Activated T-helper 1 cell treated with anti-CD3 and anti-CD28 coated beads, Interleukin-12 subunit alpha, Interleukin-12 subunit beta, Interleukin-2, Interleukin-4 antibody, amounts not matched to agents 30 ng/mL and 10 ng/mL and 1 ng/mL, durations not matched to agents 14 hours and 24 hours and 36 hours (primary cell): Measurements from ENCODE around the gene DUSP15. TPM values are rescaled to one million over a fixed set of nuclear protein-coding genes. Genes with fewer than 3 reads are reported as not detected.

Source experiments
- DNase-seq: peaks from one replicate; pipeline ENCODE4 v3.0.0; 2021; ENCODE audit warnings: low spot score
- H3K27ac Mint-ChIP-seq: one replicate; pipeline ENCODE4 v1.8.0; 2021; ENCODE audit warnings: mild to moderate bottlenecking, mixed read lengths
- H3K27me3 Mint-ChIP-seq: one replicate; pipeline ENCODE4 v1.8.0; 2022; ENCODE audit warnings: mild to moderate bottlenecking, moderate library complexity, mixed read lengths; ENCODE audit not compliant: insufficient read depth
- H3K36me3 Mint-ChIP-seq: one replicate; pipeline ENCODE4 v1.8.0; 2021; ENCODE audit warnings: low read depth, mixed read lengths
- H3K4me1 Mint-ChIP-seq: one replicate; pipeline ENCODE4 v1.8.0; 2021; ENCODE audit warnings: low read depth, mixed read lengths
- H3K4me3 Mint-ChIP-seq: one replicate; pipeline ENCODE4 v1.8.0; 2021; ENCODE audit warnings: mild to moderate bottlenecking, moderate library complexity, mixed read lengths
- H3K9me3 Mint-ChIP-seq: one replicate; pipeline ENCODE4 v1.8.0; 2021; ENCODE audit warnings: mixed read lengths
- intact Hi-C: fragments of 100-400 bp; cut with micrococcal nuclease; formaldehyde crosslinking; loops from one replicate; pipeline ENCODE4 v1.15.1; 2024
- total RNA-seq: library from RNA; stranded (reverse); gene quantifications from 2 replicates; pipeline ENCODE4 v1.2.3, GENCODE V29; 2022

Gene DUSP15
- total RNA-seq, 1 donor from 2014 or later, result not detected

DNA sequence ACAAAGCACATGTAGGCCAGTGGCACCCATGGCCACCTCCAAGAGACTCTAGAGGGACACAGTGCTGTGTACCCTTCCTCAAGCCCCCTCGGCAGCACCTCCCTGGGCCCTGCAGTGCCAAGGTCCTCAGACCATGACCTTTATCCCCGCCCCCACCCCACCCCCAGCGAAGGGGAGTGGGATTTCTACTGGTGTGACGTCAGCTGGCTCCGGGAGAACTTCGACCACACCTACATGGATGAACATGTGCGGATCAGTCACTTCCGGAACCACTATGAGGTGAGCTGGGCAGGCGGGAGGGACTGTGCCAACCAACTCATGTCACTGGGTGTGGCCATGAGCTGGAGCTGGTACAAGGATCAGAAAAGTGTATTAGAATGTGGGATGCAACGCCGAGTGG, 38.1 kb upstream of the DUSP15 start:
- Mint-ChIP-seq H3K27ac (no peak overlapping the region), H3K4me3 (no peak overlapping the region), H3K36me3 (no peaks in the 10 kb centered on the region), H3K4me1 (no peaks in the 10 kb centered on the region), H3K27me3 (peaks cover 4% of the 10 kb centered on the region), H3K9me3 (no peaks in the 10 kb centered on the region)
- intact Hi-C loops, result no loop called here
- DNase-seq, result no peak

DNA sequence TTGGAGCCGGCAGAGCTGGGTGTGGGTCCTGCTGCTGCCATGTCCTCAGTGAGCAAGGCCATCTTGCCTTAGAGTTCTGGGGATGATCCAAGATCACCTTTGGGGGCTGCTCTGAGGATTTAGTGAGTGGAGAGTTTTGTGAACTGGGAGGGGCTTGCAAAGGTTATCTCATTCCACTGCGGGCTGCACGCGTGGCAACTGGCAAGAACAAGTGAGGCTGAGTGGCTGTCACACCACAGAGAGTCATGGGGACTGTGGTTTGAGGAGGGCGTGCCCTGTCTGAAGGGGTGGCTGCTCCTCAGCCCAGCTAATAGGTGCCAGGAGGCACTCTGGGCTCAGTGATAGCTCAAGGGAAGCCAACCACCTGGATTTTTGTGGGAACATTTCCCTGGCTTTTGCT, 37.7 kb upstream of the DUSP15 start:
- Mint-ChIP-seq H3K4me1 (no peaks in the 10 kb centered on the region), H3K27me3 (peaks cover 6% of the 10 kb centered on the region)

DNA sequence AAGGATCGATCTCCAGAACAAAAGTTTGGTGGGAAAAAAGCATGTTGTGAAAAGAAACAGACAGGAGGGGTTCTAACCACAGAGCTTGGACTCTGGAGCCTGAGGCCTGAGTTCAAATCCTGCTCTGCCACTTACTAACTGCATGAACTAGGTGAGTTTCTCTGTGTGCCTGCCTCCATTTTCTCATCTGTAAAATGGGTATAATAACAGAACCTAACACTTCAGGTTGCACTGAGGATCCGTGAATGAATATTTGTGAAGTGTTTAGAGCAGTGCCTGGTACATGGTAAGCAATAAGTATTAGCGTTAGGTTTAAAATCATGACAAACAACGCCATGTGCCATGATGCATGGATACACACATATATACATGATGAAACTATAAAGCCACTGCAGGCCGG, 36.7 kb upstream of the DUSP15 start:
- no peak for DNase-seq
- Mint-ChIP-seq H3K27ac (no peak overlapping the region), H3K9me3 (no peaks in the 10 kb centered on the region), H3K4me1 (no peaks in the 10 kb centered on the region), H3K36me3 (no peaks in the 10 kb centered on the region), H3K27me3 (peaks cover 6% of the 10 kb centered on the region), H3K4me3 (no peak overlapping the region)
- intact Hi-C loops, result no loop called here

More for the DNA sequence above, 37.7 kb upstream of the DUSP15 start:
- Mint-ChIP-seq H3K4me3 (no peak overlapping the region), H3K9me3 (no peaks in the 10 kb centered on the region), H3K27ac (no peak overlapping the region), H3K36me3 (no peaks in the 10 kb centered on the region)
- intact Hi-C loops, result no loop called here
- DNase-seq, result no peak

DNA sequence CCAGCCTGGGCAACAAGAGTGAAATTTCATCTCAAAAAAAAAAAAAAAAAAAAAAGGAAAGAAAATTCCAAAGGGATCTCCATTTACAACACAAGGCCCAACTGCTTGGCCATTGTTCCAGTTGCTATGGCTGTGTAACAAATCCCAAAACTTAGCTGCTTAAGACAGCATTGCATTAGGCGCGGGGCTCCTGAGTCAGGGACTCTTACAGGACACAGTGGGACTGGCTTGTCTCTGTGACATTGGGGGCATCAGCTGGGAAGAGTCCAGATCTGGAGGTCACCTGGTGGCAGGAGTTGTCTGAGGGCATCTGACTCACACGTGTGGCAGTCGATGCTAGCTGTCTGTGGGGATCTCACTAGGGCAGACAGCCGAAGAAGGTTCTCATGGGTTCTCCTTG, 35.7 kb upstream of the DUSP15 start:
- Mint-ChIP-seq H3K27ac (no peak overlapping the region), H3K36me3 (no peaks in the 10 kb centered on the region), H3K4me3 (no peak overlapping the region), H3K9me3 (no peaks in the 10 kb centered on the region), H3K4me1 (no peaks in the 10 kb centered on the region), H3K27me3 (peaks cover 6% of the 10 kb centered on the region)
- intact Hi-C loops, result no loop called here
- no peak for DNase-seq

DNA sequence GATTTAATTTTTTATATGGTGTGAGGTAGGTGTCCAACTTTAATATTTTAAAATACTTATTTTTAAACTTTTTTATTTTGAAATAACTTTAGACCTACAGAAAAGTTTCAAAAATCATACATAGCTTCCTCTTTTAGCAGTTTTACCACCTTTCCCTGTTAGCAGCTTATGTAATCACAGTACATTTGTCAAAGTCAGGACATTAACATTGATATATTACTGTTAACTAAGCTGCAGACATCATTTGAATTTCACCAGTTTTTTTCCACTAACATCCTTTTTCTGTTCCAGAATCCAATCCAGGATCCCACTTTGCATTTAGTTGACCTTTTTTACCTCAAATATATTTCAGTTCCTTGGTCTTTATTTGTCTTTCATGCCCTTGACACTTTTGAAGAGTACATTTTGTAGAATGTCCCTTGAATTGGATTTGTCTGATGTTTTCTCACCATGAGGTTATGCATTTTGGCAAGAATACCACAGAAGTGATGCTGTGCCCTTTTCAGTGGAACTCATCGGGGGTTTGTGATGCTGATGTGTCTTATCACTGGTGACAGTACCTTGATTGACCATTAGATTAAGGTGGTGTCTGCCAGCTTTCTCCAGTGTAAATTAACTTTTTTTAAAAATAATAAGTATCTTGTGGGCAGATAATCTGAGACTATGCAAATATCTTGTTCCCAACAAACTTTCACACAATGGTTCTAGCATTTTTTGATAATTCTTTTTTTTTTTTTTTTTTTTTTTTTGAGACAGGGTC, 33.5 kb upstream of the DUSP15 start:
- no peaks in the 10 kb centered on the region for H3K36me3 Mint-ChIP-seq
- no peak for DNase-seq
- no peak overlapping the region for H3K27ac Mint-ChIP-seq
- intact Hi-C loops, result no loop called here
- no peak overlapping the region for H3K4me3 Mint-ChIP-seq
- no peaks in the 10 kb centered on the region for H3K4me1 Mint-ChIP-seq
- no peaks in the 10 kb centered on the region for H3K9me3 Mint-ChIP-seq
- H3K27me3 Mint-ChIP-seq, result peaks cover 14% of the 10 kb centered on the region

DNA sequence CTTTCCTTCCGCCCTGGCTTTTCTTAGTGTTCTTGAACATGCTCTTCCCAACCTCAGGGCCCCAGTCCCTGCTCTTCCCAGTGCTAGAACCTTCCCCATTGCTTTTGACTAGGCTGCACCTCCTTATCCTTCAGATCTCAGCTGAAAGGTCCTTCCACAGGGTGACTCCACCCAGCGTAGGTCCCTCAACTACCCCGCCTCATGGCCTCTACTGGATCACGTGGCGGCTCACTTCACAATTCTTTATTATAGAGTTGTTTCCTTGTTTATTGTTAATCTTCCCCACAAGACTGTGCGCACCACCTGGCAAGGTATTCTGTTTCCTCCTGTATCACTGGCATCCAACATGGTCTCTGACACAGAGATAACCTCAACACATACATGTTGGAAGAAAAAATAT, 31.3 kb upstream of the DUSP15 start:
- no peaks in the 10 kb centered on the region for H3K36me3 Mint-ChIP-seq
- H3K4me3 Mint-ChIP-seq, result no peak overlapping the region
- peaks cover 14% of the 10 kb centered on the region for H3K27me3 Mint-ChIP-seq
- H3K9me3 Mint-ChIP-seq, result no peaks in the 10 kb centered on the region
- no peak for DNase-seq
- no peak overlapping the region for H3K27ac Mint-ChIP-seq
- H3K4me1 Mint-ChIP-seq, result no peaks in the 10 kb centered on the region
- intact Hi-C loops, result no loop called here

DNA sequence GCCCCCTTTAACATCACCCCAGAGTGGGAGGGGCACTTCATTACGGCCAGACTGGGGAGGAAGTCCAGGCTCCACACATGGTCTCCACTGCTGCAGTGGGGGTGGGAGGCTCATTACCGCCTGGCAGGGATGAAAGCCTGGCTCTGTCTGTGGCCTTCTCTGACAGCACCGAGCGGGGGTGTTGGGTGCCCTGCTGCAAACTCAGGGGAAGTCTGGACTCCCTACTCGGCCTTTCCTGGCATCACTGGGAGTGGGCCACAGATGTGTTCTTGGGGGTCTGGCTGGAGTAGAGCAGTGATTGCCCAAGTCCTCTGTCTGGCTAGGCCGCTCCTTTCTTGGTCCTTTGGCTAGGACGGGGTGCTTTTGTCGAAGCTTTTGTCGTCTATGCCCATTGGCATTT, 27.2 kb upstream of the DUSP15 start:
- Mint-ChIP-seq H3K27ac (no peak overlapping the region), H3K4me3 (no peak overlapping the region)
- no peak for DNase-seq

DNA sequence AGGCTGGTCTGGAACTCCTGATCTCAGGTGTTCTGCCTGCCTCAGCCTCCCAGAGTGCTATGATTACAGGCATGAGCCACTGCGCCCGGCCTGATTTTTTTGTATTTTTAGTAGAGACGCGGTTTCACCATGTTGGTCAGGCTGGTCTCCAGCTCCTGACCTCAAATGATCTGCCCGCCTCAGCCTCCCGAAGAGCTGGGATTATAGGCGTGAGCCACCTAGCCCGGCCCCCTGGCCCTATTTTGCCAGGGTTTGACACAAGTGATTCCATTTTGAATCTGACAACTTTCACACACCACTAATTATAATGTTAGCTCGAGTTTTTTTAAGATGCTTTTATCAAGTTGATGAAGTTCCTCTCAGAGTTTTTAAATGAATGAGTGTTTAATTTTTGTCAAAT, 25.7 kb upstream of the DUSP15 start:
- no peaks in the 10 kb centered on the region for H3K9me3 Mint-ChIP-seq

More for the DNA sequence above, 27.2 kb upstream of the DUSP15 start:
- no peaks in the 10 kb centered on the region for H3K4me1 Mint-ChIP-seq
- peaks cover 8% of the 10 kb centered on the region for H3K27me3 Mint-ChIP-seq
- H3K36me3 Mint-ChIP-seq, result no peaks in the 10 kb centered on the region
- no peaks in the 10 kb centered on the region for H3K9me3 Mint-ChIP-seq
- intact Hi-C loops, result no loop called here

DNA sequence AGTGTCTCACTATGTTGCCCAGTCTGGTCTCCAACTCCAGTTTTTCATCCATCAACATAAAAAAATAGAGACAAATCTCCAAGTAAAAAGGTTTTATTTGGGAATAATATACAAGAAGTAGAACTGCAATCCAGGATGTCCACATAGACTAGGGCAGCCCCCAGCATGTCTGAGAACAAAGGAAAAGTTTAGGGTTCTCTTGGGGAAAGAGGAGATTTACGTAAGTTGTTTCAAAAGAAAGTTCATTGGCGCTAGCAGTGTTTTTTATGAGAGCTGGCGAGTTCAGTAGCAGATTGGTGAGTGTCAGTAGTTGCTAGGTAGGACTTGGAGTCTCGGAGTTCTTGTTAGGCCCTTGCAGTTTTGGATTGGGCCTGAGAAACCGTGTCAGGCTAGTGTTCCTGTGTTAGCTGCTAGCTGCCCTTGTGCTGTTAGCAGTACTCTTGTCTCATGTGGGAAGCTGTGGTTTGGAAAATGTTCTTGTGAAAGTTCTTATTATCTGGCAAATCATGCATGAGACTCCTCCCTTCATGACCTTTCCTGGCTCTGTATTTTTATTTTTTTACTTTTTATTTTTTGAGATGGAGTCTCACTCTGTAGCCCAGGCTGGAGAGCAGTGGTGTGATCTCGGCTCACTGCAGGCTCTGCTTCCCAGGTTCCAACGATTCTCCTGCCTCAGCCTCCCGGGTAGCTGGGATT, 24.8 kb upstream of the DUSP15 start:
- DNase-seq, result no peak

More for the DNA sequence above, 25.7 kb upstream of the DUSP15 start:
- Mint-ChIP-seq H3K27me3 (peaks cover 8% of the 10 kb centered on the region), H3K4me1 (no peaks in the 10 kb centered on the region), H3K4me3 (no peak overlapping the region), H3K27ac (no peak overlapping the region), H3K36me3 (no peaks in the 10 kb centered on the region)
- intact Hi-C loops, result no loop called here
- DNase-seq, result no peak

DNA sequence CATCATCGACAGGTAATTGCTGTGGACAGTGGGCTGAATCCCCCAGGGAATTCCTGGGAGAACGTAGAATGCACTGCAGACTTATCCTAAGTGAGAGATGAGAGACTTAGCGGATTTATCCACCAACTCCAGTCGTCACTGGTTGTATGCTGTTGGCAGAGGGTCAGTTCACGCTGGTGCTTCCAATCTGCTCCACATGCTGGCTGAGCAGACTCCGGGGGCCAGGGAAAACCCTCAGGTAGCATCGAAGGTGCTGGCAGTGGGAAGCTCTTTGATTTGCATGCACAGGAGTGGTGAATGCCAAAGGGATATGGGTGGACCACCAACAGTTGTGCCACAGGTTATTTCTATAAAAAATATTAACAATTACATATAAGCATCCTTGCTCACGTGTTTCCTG, 20.3 kb upstream of the DUSP15 start:
- Mint-ChIP-seq H3K27ac (no peak overlapping the region), H3K36me3 (no peaks in the 10 kb centered on the region), H3K4me3 (no peak overlapping the region), H3K9me3 (no peaks in the 10 kb centered on the region), H3K27me3 (peaks cover 6% of the 10 kb centered on the region), H3K4me1 (no peaks in the 10 kb centered on the region)
- intact Hi-C loops, result no loop called here
- no peak for DNase-seq

More for the DNA sequence above, 24.8 kb upstream of the DUSP15 start:
- H3K4me3 Mint-ChIP-seq, result no peak overlapping the region
- H3K27me3 Mint-ChIP-seq, result peaks cover 2% of the 10 kb centered on the region
- no peaks in the 10 kb centered on the region for H3K36me3 Mint-ChIP-seq
- no peaks in the 10 kb centered on the region for H3K4me1 Mint-ChIP-seq
- H3K27ac Mint-ChIP-seq, result no peak overlapping the region
- intact Hi-C loops, result no loop called here
- H3K9me3 Mint-ChIP-seq, result no peaks in the 10 kb centered on the region

DNA sequence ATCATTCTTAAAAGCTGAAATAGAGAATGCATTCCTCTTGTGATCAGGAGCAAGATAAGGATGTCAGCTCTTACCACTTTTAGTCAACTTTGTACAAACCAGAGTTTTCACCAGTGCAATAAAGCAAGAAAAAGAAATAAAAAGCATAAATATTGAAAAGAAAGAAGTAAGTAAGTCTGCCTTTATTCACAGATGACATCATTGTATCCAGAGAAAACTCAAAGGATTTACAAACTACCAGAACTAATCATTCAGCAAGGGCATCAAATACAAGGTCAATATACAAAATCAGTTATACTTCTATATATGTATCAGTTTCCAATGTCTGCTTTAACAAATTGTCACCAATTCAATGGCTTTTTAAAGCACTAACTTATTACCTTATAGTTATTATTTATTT, 13.5 kb upstream of the DUSP15 start:
- Mint-ChIP-seq H3K27me3 (peaks cover 10% of the 10 kb centered on the region), H3K4me3 (no peak overlapping the region), H3K27ac (no peak overlapping the region), H3K9me3 (no peaks in the 10 kb centered on the region), H3K36me3 (no peaks in the 10 kb centered on the region), H3K4me1 (peaks cover 23% of the 10 kb centered on the region)
- intact Hi-C loops, result loop anchor here (10.0 kb wide), 1 partner anchor 321 kb away; the partner anchor contains the start of genes PLAGL2 and POFUT1
- DNase-seq, result no peak

DNA sequence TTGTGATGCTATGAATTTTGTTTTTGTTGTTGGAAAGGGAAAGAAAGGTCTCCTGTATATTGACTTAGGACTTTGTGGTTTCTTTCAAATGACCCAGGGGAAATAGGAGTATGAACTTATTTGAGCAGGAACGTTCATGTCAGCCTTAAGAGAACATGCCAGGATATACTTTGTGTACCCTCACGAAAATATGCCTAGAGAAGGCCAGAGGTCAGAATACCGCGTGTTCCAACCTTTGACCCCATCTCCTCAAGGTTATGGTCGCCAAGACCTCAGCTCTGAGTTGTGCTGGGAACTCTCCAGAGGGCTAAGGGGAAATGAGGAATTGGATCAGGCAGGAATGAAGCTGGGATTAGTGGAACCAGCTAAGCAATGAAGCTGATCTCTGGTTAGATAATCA, 11.6 kb upstream of the DUSP15 start:
- Mint-ChIP-seq H3K36me3 (no peaks in the 10 kb centered on the region), H3K27me3 (peaks cover 11% of the 10 kb centered on the region), H3K27ac (no peak overlapping the region), H3K4me1 (peaks cover 24% of the 10 kb centered on the region), H3K9me3 (no peaks in the 10 kb centered on the region), H3K4me3 (no peak overlapping the region)
- intact Hi-C loops, result loop anchor here (2.0 to 10.0 kb wide), 2 partner anchors 159 to 323 kb away; partner anchors contain the start of genes BCL2L1, PLAGL2 and POFUT1
- no peak for DNase-seq
